C4-2B (cell line): ENCODE measurements around the gene C19orf18.

Experiments used
- H3K27ac ChIP-seq: fragments of 450-650 bp; 2 replicates; pipeline ENCODE4 v1.5.1; 2017
- CTCF ChIP-seq: fragments of 450-650 bp; conservative IDR thresholded peaks from 2 replicates; pipeline ENCODE4 v1.5.1; 2017; ENCODE audit warnings: mild to moderate bottlenecking
- ZFX ChIP-seq: fragments of 450-650 bp; IDR thresholded peaks from 2 replicates; pipeline ENCODE4 v1.6.1; 2017

Gene C19orf18

GRCh38 chr19:57947419-57948134 lies 26.8 kb downstream of the C19orf18 start, which contains the start of gene ZNF256:
TSS of gene ZNF256 (minus strand) at chr19:57947706. CDS start at chr19:57947474, 232 bp downstream.
- TF ChIP-seq ZFX (peak; percentile 25; the same call in 1 of the 2 replicates), CTCF (peak; percentile 61)
- peak within 1 kb of the TSS; percentile 66 for H3K27ac ChIP-seq

DNA sequence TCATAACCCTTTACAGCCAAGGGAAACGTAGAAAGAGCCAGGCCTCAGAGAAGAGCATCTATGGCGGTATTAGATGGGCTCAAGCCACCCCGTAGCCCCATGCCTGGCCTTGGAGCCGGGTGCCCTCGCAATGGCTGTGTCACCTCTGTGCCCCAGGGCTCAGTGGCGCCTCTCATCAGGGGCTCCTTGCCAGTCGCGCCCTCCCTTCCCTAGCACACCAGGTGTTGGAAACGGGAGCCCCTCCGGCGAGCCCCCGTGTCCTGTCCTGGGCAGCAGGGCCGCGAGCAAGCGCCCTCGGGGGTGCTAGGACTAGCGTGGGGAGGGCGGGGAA lies 27.3 kb downstream of the C19orf18 start:
- TF ChIP-seq CTCF: no peak
- 0 out of 2 replicates have a peak, but pooled peaks have one; percentile 31 for TF ChIP-seq ZFX
- H3K27ac ChIP-seq: peak overlapping the region; percentile 66

DNA sequence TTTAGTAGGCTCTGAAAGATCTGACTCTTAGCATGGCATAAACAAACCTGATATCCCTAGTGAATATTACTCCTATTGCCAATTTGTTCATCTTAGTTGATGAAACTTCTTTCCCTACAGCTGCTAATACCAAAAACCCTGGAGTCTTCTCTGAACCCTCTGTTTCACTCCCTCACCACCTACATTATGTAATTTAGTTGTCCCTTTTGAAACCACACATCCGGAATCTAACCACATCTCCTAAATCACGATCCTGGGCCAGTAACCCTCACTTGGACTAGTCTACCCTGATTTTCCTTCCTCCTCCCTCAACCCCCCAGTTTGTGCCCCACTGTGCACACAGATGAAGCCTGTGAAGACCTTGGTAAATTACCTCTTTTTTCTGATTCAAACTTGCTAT lies 28.0 kb downstream of the C19orf18 start:
- no peak for TF ChIP-seq ZFX
- no peak for TF ChIP-seq CTCF
- H3K27ac ChIP-seq: no peak overlapping the region

DNA sequence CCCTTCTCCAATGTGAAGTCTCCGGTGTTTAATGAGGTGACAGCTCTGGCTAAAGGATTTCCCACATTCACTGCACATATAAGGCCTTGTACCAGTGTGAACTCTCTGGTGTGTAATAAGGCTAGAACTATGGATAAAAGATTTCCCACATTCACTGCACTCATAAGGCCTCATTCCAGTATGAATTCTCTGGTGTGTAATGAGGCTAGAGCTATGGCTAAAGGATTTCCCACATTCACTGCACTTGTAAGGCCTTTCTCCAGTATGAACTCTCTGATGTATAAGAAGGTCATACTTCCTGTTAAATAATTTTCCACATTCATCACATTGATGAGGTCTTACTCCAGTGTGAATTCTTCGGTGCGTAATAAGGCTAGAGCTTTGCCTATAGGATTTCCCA lies 32.7 kb downstream of the C19orf18 start:
- no peak overlapping the region for H3K27ac ChIP-seq
- TF ChIP-seq CTCF (no peak), ZFX (no peak)

- H3K27ac ChIP-seq: no peak overlapping the region
- TF ChIP-seq ZFX: no peak
- TF ChIP-seq CTCF: no peak
These were observed 38.6 kb downstream of the C19orf18 start for GRCh38 chr19:57935731-57936130.

- H3K27ac ChIP-seq: peak within 1 kb of the TSS; percentile 10; the same call in 1 of the 2 replicates
- no peak for TF ChIP-seq CTCF
- no peak for TF ChIP-seq ZFX
These were observed 39.3 kb downstream of the C19orf18 start, which contains the start of gene ZNF418 for GRCh38 chr19:57934820-57935665. TSS of gene ZNF418 (minus strand) at chr19:57935402. CDS start at chr19:57933822, 1,580 bp downstream.

DNA sequence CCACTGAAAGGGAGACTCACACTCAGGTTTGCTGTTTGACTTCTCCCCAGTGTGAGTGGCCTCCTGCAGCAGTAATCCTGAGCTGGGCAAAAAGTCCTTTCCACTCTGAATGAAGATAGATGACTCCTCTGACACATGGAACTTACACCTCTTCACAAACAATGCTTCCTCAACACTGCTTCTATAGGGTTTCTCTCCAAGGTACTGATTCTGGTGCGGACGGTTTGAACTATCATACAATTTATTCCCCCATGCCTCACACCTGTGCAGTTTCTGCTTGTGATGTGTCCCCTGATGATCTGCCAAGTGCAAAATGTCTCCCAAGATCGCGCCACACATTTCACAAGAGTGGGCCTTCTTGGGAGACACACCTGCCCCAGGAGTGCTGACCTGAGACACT lies 46.7 kb downstream of the C19orf18 start:
- H3K27ac ChIP-seq: no peak overlapping the region
- TF ChIP-seq ZFX: no peak
- TF ChIP-seq CTCF: no peak
